ENCODE results near the gene PRMT1. TPM values are rescaled to one million over a fixed set of nuclear protein-coding genes. Genes with fewer than 3 reads are reported as not detected.

Gene PRMT1
- total RNA-seq, 1 donor from 2014 or later: 273 TPM

DNA sequence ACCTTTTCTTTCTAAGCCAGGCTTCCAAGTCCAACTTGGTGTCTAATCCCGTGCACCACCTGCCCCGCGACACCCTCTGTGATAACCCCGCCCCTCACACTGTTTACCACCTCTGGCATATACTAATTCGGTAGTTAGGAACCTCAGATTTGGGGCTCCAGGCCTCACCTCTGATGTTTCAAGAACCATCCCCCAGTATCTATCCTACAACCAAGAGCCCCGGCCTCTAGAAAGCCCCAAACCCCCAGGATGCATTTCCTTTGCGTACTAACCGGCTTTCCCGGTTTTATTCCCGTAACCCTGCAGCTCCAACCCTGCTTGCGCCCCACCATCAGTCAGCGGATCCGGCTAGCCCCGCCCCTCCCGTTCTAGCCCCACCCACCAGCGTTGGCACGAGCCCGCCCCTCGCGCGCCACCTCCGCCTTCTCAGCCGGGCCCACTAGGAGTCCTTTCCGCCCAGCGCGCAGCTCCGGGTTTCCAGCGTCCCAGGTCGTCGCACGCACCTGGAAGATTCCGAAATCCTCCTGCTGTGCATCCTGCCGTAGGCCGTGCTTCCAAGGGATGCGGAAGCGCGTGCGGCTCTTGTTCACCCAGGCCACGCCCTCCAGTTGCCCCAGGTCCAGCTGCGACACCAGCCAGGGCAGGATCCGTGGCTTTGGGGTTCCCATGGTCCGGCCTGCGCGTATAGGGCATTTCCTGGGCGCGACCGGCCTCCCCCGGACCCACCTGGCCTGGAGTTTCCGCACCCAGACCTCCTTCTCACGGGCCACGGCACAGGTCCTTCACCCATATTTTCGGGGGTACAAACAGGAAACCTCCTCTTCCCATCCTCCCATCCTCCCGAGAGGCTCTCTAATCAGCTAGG lies 12.7 kb upstream of the PRMT1 start:
- DNase-seq (ENCODE audit: low spot score in 2 of 2, unreplicated experiment in 2 of 2): peak; percentile 84 to 87
- H3K4me3 Mint-ChIP-seq: peak overlapping the region; percentile 89
- no peaks in the 10 kb centered on the region for H3K9me3 Mint-ChIP-seq
- peak overlapping the region; percentile 95 for H3K27ac Mint-ChIP-seq
- H3K27me3 Mint-ChIP-seq (ENCODE audit: low read depth): no peaks in the 10 kb centered on the region
- peaks cover 18% of the 10 kb centered on the region for H3K36me3 Mint-ChIP-seq
- TF ChIP-seq, protein P1, sequence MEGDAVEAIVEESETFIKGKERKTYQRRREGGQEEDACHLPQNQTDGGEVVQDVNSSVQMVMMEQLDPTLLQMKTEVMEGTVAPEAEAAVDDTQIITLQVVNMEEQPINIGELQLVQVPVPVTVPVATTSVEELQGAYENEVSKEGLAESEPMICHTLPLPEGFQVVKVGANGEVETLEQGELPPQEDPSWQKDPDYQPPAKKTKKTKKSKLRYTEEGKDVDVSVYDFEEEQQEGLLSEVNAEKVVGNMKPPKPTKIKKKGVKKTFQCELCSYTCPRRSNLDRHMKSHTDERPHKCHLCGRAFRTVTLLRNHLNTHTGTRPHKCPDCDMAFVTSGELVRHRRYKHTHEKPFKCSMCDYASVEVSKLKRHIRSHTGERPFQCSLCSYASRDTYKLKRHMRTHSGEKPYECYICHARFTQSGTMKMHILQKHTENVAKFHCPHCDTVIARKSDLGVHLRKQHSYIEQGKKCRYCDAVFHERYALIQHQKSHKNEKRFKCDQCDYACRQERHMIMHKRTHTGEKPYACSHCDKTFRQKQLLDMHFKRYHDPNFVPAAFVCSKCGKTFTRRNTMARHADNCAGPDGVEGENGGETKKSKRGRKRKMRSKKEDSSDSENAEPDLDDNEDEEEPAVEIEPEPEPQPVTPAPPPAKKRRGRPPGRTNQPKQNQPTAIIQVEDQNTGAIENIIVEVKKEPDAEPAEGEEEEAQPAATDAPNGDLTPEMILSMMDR (IDR thresholded peaks at IDR 0.05; ENCODE audit: unreplicated experiment): no peak
- H3K4me1 Mint-ChIP-seq: peaks cover 38% of the 10 kb centered on the region

DNA sequence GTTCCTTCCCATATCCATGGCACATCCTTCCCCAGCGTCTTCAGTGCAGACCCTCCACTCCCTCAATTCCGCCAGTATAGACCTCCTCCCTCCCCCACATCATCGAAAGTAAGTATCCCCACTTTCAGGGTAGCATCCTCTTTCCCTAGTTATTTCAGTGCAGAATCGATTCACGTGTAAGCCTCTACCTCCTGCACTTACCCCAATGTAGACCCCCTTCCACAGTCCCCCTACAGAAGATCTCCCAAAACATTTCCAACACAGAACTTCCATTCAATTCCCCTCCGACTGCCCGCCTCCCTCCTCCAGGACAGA lies 12.1 kb upstream of the PRMT1 start:
- Mint-ChIP-seq H3K4me1 (peaks cover 38% of the 10 kb centered on the region), H3K27ac (peak overlapping the region; percentile 95), H3K36me3 (peaks cover 17% of the 10 kb centered on the region), H3K4me3 (peak overlapping the region; percentile 89), H3K9me3 (no peaks in the 10 kb centered on the region), H3K27me3 (ENCODE audit: low read depth) (no peaks in the 10 kb centered on the region)
- TF ChIP-seq, protein P1 (IDR thresholded peaks at IDR 0.05; ENCODE audit: unreplicated experiment): no peak
- no peak for DNase-seq (ENCODE audit: low spot score in 2 of 2, unreplicated experiment in 2 of 2)

DNA sequence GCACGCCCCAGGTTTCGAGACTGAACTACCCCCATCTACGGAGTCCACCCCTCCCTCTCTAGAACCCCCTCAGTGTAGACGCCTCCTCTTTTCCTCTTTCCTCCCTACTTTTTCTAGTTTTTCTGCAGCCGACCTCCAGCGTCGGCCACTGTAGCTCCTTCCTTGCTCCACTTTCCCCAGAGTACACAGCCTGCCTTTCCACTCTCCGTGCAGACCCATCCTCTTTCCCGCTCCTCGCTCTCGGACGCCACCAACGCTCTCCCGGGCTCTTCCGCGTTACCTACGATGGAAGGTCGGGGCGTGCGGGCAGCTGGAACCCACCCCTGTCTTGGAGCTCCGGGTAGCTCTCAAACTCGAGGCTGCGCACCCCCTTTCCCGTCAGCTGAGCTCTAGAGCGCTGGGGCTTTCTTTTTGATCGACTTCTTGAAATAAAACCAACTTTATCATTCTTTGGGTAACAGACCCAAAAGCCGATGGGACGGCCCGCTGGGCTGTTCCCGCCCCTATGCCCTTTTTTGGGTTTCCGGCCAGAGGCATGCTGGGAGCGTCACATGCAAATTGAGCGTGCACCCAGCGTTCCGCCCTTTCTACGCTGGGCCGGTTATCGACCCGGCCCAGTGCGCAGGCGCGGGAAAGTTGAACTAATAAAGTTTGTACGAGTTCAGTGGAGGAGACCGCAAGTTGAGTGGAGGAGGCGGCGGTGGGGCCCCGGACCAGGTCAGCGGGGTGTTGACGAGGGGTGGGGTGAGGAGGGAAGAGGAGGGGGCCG lies 11.5 kb upstream of the PRMT1 start, which contains the start of the genes BCL2L12 and IRF3:
BCL2L12 (plus strand) TSS at position 583 of the 769 bp plus-strand sequence. CDS start 760 bp downstream, outside the sequence.
IRF3 (minus strand) TSS at position 507 of the 769 bp plus-strand sequence. CDS start 1,019 bp downstream, outside the sequence.
- DNase-seq (ENCODE audit: low spot score in 2 of 2, unreplicated experiment in 2 of 2): peak; percentile 97 to 98
- no peaks in the 10 kb centered on the region for H3K27me3 Mint-ChIP-seq (ENCODE audit: low read depth)
- TF ChIP-seq, protein P1 (IDR thresholded peaks at IDR 0.05; ENCODE audit: unreplicated experiment): no peak
- H3K4me1 Mint-ChIP-seq: peaks cover 38% of the 10 kb centered on the region
- peak within 1 kb of the TSS; percentile 95 for H3K27ac Mint-ChIP-seq
- H3K36me3 Mint-ChIP-seq: peaks cover 11% of the 10 kb centered on the region
- no peaks in the 10 kb centered on the region for H3K9me3 Mint-ChIP-seq
- H3K4me3 Mint-ChIP-seq: peak within 1 kb of the TSS; percentile 89

DNA sequence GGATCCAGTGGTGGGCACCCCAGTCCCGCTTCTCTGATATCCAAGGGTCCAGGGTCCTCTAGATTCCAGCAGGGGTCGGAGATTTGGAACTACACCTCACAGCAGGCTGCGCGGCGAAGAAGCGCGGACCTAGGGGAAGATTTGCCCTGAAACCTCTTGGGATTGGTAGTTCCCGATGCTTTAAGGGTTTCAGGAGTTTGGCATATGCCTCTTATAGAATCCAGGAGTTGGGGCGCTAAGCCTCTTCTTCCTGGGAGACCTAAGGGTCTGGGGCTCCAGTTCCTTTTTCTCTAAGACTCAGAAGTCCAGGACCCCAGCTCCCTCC lies 11.0 kb upstream of the PRMT1 start:
- TF ChIP-seq, protein P1 (IDR thresholded peaks at IDR 0.05; ENCODE audit: unreplicated experiment): no peak
- H3K9me3 Mint-ChIP-seq: no peaks in the 10 kb centered on the region
- H3K27ac Mint-ChIP-seq: peak overlapping the region; percentile 95
- peak overlapping the region; percentile 89 for H3K4me3 Mint-ChIP-seq
- H3K4me1 Mint-ChIP-seq: peaks cover 38% of the 10 kb centered on the region
- H3K36me3 Mint-ChIP-seq: peaks cover 10% of the 10 kb centered on the region
- DNase-seq (ENCODE audit: low spot score in 2 of 2, unreplicated experiment in 2 of 2): no peak
- H3K27me3 Mint-ChIP-seq (ENCODE audit: low read depth): no peaks in the 10 kb centered on the region

DNA sequence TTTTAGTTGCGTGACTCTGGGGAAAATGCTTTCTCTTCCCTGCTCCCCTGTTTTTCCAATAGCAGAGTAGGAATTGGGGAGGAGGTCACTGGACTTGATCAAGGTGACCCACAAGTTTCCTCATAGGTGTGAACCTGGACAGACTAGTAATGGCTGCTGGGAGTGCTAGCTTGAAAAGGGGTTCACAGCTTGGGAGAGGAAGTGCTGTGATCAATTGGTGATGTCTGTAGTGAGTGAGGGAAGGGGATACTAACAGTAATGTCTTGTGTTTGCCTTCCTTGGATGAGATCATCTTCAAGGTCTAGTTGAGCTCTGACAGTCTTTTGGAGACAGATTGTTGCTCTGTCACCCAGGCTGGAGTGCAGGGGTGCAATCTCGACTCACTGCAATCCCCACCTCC lies 9.6 kb upstream of the PRMT1 start:
- DNase-seq (ENCODE audit: low spot score in 2 of 2, unreplicated experiment in 2 of 2): no peak
- Mint-ChIP-seq H3K9me3 (no peaks in the 10 kb centered on the region), H3K27me3 (ENCODE audit: low read depth) (no peaks in the 10 kb centered on the region), H3K36me3 (peaks cover 12% of the 10 kb centered on the region), H3K4me1 (peaks cover 46% of the 10 kb centered on the region), H3K27ac (peak overlapping the region; percentile 67), H3K4me3 (peak overlapping the region; percentile 89)
- TF ChIP-seq, protein P1 (IDR thresholded peaks at IDR 0.05; ENCODE audit: unreplicated experiment): no peak

Measured in mesothelial cell of epicardium (in vitro differentiated cells).